ENCODE measurements around the gene AJUBA. TPM values are rescaled to one million over a fixed set of nuclear protein-coding genes. Genes with fewer than 3 reads are reported as not detected.
A peak's percentile ranks its signal among the peaks of the same experiment; 100 is the strongest.
"Not testable (repeated sequence)": the region's sequence is repeated elsewhere in the genome, so short reads cannot be mapped to it uniquely, and the experiment has no call there.

The AJUBA gene
- total RNA-seq, 1 donor from 2014 or later, result 111 TPM

DNA sequence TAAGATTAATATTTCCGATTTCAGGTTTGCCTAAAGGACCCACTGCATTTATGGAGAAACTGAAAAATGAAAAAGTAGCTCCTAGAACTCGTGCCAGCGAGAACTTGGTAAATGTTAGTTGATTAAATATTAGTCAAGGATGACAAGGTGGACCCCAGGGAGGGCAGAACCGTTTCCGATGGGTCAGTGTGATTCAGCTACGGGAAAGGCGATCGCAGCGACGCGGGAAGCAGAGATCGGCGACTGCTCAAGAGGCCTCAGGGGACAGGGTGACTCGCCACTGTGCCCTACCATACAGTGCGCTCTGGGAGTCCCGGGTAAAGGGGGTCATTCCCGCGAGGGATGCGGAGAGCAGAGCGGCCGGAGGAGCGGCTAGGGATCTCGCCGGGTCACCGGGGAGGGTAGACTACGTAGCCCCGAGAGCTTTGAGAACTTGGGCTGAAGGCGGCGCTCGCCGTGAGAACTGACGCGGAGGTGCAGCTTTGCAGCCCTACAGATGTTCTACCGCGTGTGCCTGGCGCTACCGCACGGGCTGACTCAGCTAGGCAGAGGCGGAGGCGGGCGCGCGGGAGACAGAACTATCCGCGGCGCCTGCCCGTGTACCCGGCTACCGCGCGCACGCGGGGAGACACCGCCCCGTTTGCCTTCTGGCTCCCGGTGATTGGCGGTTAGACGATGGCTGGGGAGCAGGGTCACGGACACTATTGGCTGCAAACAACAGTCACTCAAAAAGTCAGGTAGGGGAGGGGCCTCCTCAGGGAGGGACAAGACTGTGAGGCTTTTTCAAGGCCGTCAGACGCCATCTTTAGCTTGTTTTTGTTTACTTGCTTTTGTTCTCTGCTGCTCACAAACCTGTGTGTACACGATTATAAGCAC lies 24.4 kb upstream of the AJUBA start:
- DNase-seq (ENCODE audit: extremely low spot score, unreplicated experiment), result peak; percentile 98
- Mint-ChIP-seq H3K9me3 (ENCODE audit: unreplicated experiment) (no peaks in the 10 kb centered on the region), H3K27ac (ENCODE audit: unreplicated experiment) (peak overlapping the region; percentile 99), H3K27me3 (ENCODE audit: unreplicated experiment) (no peaks in the 10 kb centered on the region), H3K4me3 (ENCODE audit: unreplicated experiment) (peak overlapping the region; percentile 94), H3K36me3 (ENCODE audit: unreplicated experiment) (peaks cover 2% of the 10 kb centered on the region), H3K4me1 (ENCODE audit: unreplicated experiment) (peaks cover 43% of the 10 kb centered on the region)
- TF ChIP-seq, protein P1, sequence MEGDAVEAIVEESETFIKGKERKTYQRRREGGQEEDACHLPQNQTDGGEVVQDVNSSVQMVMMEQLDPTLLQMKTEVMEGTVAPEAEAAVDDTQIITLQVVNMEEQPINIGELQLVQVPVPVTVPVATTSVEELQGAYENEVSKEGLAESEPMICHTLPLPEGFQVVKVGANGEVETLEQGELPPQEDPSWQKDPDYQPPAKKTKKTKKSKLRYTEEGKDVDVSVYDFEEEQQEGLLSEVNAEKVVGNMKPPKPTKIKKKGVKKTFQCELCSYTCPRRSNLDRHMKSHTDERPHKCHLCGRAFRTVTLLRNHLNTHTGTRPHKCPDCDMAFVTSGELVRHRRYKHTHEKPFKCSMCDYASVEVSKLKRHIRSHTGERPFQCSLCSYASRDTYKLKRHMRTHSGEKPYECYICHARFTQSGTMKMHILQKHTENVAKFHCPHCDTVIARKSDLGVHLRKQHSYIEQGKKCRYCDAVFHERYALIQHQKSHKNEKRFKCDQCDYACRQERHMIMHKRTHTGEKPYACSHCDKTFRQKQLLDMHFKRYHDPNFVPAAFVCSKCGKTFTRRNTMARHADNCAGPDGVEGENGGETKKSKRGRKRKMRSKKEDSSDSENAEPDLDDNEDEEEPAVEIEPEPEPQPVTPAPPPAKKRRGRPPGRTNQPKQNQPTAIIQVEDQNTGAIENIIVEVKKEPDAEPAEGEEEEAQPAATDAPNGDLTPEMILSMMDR (IDR thresholded peaks at IDR 0.05), result peak; percentile 46

DNA sequence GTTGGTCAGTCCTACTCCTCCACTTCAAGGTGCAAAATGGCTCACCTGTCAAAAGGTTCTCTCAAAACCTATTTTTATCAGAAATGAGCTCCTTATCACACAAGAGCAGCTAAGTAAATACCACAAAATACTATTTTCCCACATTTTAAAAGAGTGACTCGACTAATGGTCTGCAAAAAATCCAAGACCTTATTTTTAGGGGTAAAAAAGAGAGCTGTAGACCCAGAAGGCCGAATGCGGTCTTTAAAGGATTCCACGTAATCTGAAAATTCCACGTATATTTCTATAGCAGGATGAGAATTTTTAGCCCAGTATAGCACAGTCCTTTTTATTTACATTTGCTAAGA lies 23.8 kb upstream of the AJUBA start:
- Mint-ChIP-seq H3K4me1 (ENCODE audit: unreplicated experiment) (peaks cover 43% of the 10 kb centered on the region), H3K4me3 (ENCODE audit: unreplicated experiment) (peak overlapping the region; percentile 94), H3K27me3 (ENCODE audit: unreplicated experiment) (no peaks in the 10 kb centered on the region), H3K36me3 (ENCODE audit: unreplicated experiment) (peaks cover 2% of the 10 kb centered on the region), H3K27ac (ENCODE audit: unreplicated experiment) (peak overlapping the region; percentile 99), H3K9me3 (ENCODE audit: unreplicated experiment) (no peaks in the 10 kb centered on the region)
- no peak for DNase-seq (ENCODE audit: extremely low spot score, unreplicated experiment)
- TF ChIP-seq, protein P1 (IDR thresholded peaks at IDR 0.05), result no peak

DNA sequence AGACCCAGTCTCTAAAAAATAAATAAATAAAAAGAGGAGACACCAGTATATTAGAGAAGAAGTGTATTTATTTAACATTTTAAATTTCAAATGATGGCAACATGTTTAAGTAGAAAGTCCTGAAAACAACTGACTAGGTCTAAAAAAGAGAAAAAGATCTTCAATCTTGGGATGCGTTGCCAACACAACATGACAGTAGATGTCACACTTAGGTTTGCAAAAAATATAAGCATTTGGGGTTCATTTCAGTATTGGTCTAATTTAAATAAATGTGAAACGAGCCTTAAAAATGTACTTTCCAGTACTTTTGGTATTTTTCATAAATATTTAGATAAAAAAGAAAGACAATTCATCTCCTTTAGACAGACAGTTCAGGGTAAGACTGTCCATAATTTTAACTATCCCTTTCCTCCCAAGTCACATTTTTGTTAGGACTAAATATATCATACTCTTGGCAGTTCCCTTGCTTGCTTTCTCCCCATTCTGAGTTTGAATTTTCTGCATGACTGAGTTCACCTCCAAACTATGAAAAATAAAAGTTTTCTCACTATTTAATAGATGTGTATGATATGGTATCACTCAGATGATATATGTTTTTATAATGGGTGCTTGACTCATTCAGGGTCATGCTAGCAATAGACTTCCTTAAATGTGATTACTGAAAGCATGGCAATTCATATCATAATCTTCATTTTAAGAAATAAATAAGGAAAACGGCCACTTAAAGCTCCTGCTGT lies 23.3 kb upstream of the AJUBA start:
- peak overlapping the region; percentile 99 for H3K27ac Mint-ChIP-seq (ENCODE audit: unreplicated experiment)

DNA sequence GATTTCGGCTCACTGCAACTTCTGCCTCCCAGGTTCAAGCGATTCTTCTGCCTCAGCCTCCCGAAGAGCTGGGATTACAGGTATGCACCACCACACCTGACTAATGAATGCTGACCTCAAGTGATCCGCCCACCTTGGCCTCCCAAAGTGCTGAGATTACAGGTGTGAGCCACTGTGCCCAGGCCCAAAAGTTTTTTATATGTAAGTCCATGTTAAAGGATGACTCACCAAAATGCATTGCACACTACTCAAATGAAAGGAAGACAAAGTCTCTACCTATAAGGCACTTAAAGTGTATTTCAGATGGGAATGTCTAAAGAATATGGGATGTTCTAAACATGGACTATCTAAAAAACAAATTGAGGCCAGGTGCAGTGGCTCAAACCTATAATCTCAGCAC lies 21.9 kb upstream of the AJUBA start:
- not testable (repeated sequence) for H3K36me3 Mint-ChIP-seq (ENCODE audit: unreplicated experiment); H3K4me3 Mint-ChIP-seq (ENCODE audit: unreplicated experiment); H3K9me3 Mint-ChIP-seq (ENCODE audit: unreplicated experiment); DNase-seq (ENCODE audit: extremely low spot score, unreplicated experiment); H3K27ac Mint-ChIP-seq (ENCODE audit: unreplicated experiment); H3K27me3 Mint-ChIP-seq (ENCODE audit: unreplicated experiment)
- peaks cover 36% of the 10 kb centered on the region for H3K4me1 Mint-ChIP-seq (ENCODE audit: unreplicated experiment)

More for the DNA sequence above, 23.3 kb upstream of the AJUBA start:
- H3K9me3 Mint-ChIP-seq (ENCODE audit: unreplicated experiment), result no peaks in the 10 kb centered on the region
- no peak for DNase-seq (ENCODE audit: extremely low spot score, unreplicated experiment)
- TF ChIP-seq, protein P1 (IDR thresholded peaks at IDR 0.05), result no peak
- peaks cover 43% of the 10 kb centered on the region for H3K4me1 Mint-ChIP-seq (ENCODE audit: unreplicated experiment)
- H3K4me3 Mint-ChIP-seq (ENCODE audit: unreplicated experiment), result peak overlapping the region; percentile 94
- peaks cover 2% of the 10 kb centered on the region for H3K36me3 Mint-ChIP-seq (ENCODE audit: unreplicated experiment)
- H3K27me3 Mint-ChIP-seq (ENCODE audit: unreplicated experiment), result no peaks in the 10 kb centered on the region

DNA sequence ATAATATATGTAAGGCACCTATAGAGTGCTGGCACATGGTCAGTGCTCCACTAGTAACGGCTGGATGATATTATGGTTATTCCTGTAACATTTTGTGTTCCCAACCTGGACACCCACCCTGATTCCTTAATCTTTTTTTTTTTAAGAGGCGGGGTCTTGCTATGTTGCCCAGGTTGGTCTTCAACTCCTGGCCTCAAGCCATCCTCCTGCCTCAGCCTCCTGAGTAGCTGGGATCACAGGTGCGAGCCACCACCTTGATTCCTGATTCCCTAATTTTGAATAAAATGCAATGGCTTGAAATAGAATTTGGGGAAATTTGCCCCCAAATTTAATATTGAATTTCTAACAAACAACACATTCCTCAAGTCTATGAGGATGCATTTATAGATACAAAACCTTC lies 20.2 kb upstream of the AJUBA start:
- Mint-ChIP-seq H3K27me3 (ENCODE audit: unreplicated experiment) (no peaks in the 10 kb centered on the region), H3K36me3 (ENCODE audit: unreplicated experiment) (peaks cover 2% of the 10 kb centered on the region), H3K4me1 (ENCODE audit: unreplicated experiment) (peaks cover 21% of the 10 kb centered on the region), H3K9me3 (ENCODE audit: unreplicated experiment) (no peaks in the 10 kb centered on the region), H3K4me3 (ENCODE audit: unreplicated experiment) (no peak overlapping the region), H3K27ac (ENCODE audit: unreplicated experiment) (no peak overlapping the region)
- TF ChIP-seq, protein P1 (IDR thresholded peaks at IDR 0.05), result no peak
- no peak for DNase-seq (ENCODE audit: extremely low spot score, unreplicated experiment)

All from osteocyte (in vitro differentiated cells).